Naive thymus-derived CD8-positive, alpha-beta T cell (primary cell): ENCODE measurements around the gene S100A6. TPM values are rescaled to one million over a fixed set of nuclear protein-coding genes. Genes with fewer than 3 reads are reported as not detected.

ENCODE experiments used
- ATAC-seq, 2 donors: fragments of 150-1000 bp; cut with Tn5 transposase in 1 of 2; sonication (Bioruptor Pico), chemical (Tn5 transposase) in 1 of 2; 1 replicate in 1 of 2; 2 replicates in 1 of 2; pipeline ENCODE4 v1.10.0; 2021; ENCODE audit warnings: mild to moderate bottlenecking in 2 of 2, moderate library complexity in 2 of 2
- POLR2A ChIA-PET: fragments of 350-600 bp; sonication (Branson Sonifier 250); formaldehyde crosslinking; loops from one replicate; lab custom pipeline; 2021; ENCODE audit warnings: antibody characterized with exemption; lab: Charles Lee
- DNase-seq, 10 donors: peaks; one replicate each; pipeline versions ENCODE4 v3.0.0 to v3.0.0-alpha.2; 2020 to 2022
- H3K27ac Mint-ChIP-seq, 10 donors: one replicate each; pipeline ENCODE4 v1.8.0; 2020 to 2022; ENCODE audit warnings: mild to moderate bottlenecking in 10 of 10, mixed read lengths in 10 of 10, moderate library complexity in 4 of 10, inconsistent platforms in 1 of 10
- H3K27me3 Mint-ChIP-seq, 5 donors: one replicate each; pipeline ENCODE4 v1.8.0; 2021 to 2022; ENCODE audit warnings: mixed read lengths in 5 of 5
- H3K36me3 Mint-ChIP-seq, 3 donors: one replicate each; pipeline ENCODE4 v1.8.0; 2020 to 2022; ENCODE audit warnings: mixed read lengths in 3 of 3, mild to moderate bottlenecking in 2 of 3, inconsistent platforms in 1 of 3
- H3K4me1 Mint-ChIP-seq, 4 donors: one replicate each; pipeline ENCODE4 v1.8.0; 2021 to 2022; ENCODE audit warnings: mixed read lengths in 4 of 4
- H3K4me3 Mint-ChIP-seq, 10 donors: one replicate each; pipeline ENCODE4 v1.8.0; 2020 to 2022; ENCODE audit warnings: mild to moderate bottlenecking in 10 of 10, mixed read lengths in 10 of 10, moderate library complexity in 6 of 10, inconsistent platforms in 1 of 10
- H3K9me3 Mint-ChIP-seq, 9 donors: one replicate each; pipeline ENCODE4 v1.8.0; 2020 to 2022; ENCODE audit warnings: mixed read lengths in 9 of 9, mild to moderate bottlenecking in 3 of 9, inconsistent platforms in 1 of 9, moderate library complexity in 1 of 9
- polyA plus RNA-seq, 3 donors: library from polyadenylated mRNA; unstranded; fragments of 300-500 nt; fragmentation: Illumina TruSeq; gene quantifications; one replicate each; pipeline ENCODE4 v1.2.3, GENCODE V29; 2021
- total RNA-seq, 8 experiments: library from RNA in 2 of 8; stranded (reverse) in 2 of 8; gene quantifications; one replicate each; pipeline ENCODE4 v1.2.3 and lab custom pipeline; 2021 to 2026

S100A6 gene
- total and polyA plus RNA-seq, 5 experiments from 2014 or later, result 223 to 707 (median 443) TPM

DNA sequence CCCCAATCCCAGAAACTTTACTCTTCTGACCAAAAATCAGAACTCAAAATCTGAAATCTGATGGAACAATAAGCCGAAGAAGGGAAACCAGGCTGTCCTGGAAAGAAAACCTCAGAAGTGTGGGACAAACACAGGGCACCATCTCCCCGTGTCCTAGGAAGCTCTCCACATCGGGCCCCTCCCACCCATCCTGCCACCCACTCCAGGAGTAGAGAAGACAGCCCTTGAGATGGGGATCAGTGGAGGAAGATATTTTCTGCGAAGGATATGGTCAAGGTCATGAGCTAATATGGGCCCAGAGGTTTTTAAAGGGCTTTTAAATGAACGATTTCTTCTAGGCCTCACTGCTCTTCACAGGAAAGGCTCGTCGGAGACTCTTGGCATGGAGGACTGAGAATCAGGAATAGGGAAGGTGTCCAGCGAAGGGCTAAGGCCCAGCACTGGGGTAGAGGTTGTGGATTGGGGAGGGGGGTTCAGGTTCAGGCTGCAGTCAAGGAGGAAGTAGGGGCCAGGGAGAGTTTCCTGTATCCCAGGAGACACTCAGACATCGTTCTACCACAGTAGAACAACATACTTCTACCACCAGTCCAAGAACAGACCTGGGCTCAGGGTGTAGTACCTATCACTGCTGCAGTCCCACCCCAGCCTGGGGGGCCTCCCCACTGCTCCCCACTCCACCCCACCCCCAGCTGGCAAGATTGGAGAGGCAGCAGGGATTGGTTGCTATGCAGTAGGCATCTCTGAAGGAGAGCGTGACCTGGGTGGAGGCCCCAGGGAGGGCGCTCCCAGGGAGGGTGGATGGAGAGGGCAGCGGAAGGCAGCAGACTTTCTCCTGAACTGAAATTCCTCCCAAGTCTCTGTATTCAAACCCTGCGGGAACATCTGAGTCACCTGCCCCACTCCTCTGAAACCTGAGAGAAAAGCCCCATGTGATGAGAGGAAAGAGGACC, 6.1 kb upstream of the S100A6 start:
- Mint-ChIP-seq H3K36me3 (peaks cover 0 to 21% (median 12%) of the 10 kb centered on the region in 3 donors), H3K27ac (peak overlapping the region; percentile 94 to 98 (median 96)), H3K4me3 (peak overlapping the region in 9 of 10 donors; percentile 45 to 94 (median 83)), H3K27me3 (no peaks in the 10 kb centered on the region), H3K9me3 (no peaks in the 10 kb centered on the region), H3K4me1 (peaks cover 58 to 91% (median 83%) of the 10 kb centered on the region in 4 donors)
- DNase-seq (no peak), ATAC-seq (no peak)
- POLR2A ChIA-PET, result interaction anchor here (1.5 to 2.4 kb wide), 2 partner anchors 9 to 92 kb away, joined by 7 to 33 read pairs; partner anchors contain the start of gene CHTOP

DNA sequence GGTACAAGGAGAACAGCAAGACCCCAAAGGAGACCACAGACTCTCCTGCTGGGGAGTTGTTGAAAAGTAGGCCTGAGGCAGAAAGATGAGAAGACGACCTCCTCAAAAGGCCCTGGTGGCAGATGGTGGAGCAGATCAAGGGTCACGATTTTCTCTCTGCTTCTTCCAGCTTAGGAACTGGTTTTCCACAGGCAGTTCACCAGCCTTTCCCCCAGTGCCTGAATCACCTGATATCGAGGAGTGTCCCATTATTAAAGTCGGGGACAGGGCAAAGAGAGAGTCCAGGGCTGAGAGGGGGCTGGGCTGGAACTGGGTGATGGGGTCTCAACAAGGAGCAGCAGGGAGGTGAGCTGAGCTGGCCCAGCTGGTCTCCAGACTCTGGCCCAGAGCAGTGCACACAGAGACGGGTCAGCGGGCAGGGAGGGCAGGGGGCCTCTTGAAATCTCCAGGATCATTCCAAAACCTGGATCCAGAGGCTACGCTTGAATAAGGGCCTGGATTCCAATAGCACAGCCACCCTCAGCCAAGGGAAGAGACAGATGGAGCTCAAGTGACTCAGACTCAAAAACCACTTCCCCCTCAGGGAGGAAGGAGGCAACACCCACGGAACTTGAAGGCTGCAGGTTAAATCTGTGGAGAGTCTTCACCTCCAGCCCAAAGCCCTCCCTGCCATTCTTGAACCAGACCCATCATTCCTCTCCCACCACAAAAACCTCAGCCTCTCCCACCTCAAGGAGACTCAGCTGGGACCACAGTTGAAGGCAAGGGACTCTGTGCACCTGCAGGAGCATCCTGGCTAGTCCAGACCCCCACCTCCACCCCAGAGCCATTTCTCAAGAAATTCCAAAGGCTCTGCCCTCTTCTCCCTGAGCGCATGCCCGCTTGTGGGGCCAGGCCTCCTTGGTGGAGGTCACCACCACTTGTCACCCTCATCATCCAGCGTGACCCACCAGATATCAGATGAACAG, 4.9 kb upstream of the S100A6 start, which contains the start of gene S100A5:
Gene S100A5, minus strand, starts transcription at position 541 of the 968 bp plus-strand sequence. CDS start 743 bp downstream, outside the sequence.
- Mint-ChIP-seq H3K27me3 (no peaks in the 10 kb centered on the region), H3K27ac (peak within 1 kb of the TSS; percentile 94 to 97 (median 95)), H3K4me3 (peak within 1 kb of the TSS; percentile 60 to 94 (median 81)), H3K36me3 (peaks cover 0 to 21% (median 12%) of the 10 kb centered on the region in 3 donors), H3K4me1 (peaks cover 58 to 90% (median 82%) of the 10 kb centered on the region in 4 donors), H3K9me3 (no peaks in the 10 kb centered on the region)
- DNase-seq (peak in 9 of 10 donors; percentile 21 to 71 (median 44)), ATAC-seq (peak in 1 of 2 donors; percentile 21)
- POLR2A ChIA-PET, result interaction anchor here (0.8 to 2.4 kb wide), 6 partner anchors 8 to 680 kb away, joined by 3 to 33 read pairs (median 6); partner anchors contain the start of genes CHTOP, S100A2 and UBAP2L

DNA sequence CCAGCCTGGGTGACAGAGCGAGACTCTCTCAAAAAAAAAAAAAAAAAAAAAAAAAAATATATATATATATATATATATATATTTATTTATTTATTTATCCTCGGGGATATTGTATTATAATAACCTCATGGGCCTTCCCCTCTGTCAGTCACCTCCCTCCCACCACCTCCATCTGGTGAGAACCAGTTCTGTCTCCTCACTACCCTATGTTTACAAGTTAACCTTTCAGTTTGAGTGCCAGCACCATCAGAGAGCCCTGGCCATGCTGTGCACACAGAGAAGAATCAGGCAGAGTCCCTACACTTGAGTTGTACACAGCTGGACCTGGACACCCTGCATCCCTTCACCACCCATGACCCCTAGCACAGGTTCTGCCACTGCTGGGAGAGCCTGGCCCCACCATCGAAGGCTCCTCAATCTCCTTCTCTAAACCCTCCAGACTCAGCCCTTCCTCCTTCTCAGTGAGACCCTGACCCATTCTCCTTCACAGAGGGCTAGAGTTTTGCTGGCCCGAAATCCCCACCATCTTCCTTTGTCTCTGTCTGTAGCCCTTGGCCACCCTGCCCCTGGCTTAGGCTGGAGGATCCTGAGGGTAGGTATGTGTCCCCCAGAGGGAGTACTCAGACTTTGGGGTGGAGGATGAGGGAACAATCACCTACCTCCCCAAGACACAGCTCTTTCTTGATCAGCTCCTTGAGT, 3.8 kb upstream of the S100A6 start:
- Mint-ChIP-seq H3K27me3 (no peaks in the 10 kb centered on the region), H3K4me3 (peak overlapping the region; percentile 9 to 94 (median 81)), H3K9me3 (no peaks in the 10 kb centered on the region), H3K36me3 (peaks cover 0 to 21% (median 8%) of the 10 kb centered on the region in 3 donors), H3K27ac (peak overlapping the region; percentile 94 to 97 (median 95)), H3K4me1 (peaks cover 53 to 89% (median 81%) of the 10 kb centered on the region in 4 donors)
- ATAC-seq, result no peak
- POLR2A ChIA-PET, result interaction anchor here (1.4 to 5.0 kb wide), 3 partner anchors 17 to 95 kb away, joined by 3 to 29 read pairs (median 5); partner anchors contain the start of genes CHTOP and S100A2
- DNase-seq, result no peak

DNA sequence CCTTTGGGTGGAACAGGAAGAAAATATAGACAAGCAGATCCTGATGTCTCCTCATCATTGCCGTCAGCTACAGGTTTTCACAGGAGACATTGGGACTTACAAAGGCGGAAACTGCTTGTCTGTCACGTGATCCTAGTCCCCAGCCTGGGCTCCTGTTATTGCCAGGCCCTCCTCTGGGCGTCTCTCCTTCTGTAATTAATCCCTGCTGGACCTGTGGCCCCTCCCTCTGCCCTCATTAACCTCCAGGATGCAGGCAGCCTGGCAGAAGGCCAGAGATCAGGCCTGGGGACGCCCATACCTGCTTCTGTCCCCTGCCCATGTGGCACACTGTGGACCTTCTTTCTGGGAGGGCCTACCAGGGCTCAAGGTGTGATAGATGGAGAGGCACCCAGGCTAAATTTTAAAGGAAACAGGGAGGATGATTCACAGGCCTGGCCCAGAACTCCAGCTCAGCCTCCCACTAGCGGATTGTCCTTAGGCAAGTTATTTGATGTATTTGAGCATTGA, 2.6 kb upstream of the S100A6 start:
- Mint-ChIP-seq H3K36me3 (peaks cover 0 to 20% (median 1%) of the 10 kb centered on the region in 3 donors), H3K27me3 (no peaks in the 10 kb centered on the region), H3K4me1 (peaks cover 54 to 88% (median 81%) of the 10 kb centered on the region in 4 donors), H3K27ac (peak overlapping the region in 8 of 10 donors; percentile 9 to 98 (median 66)), H3K9me3 (no peaks in the 10 kb centered on the region), H3K4me3 (peak overlapping the region in 2 of 10 donors; percentile 39 to 54)
- ATAC-seq, result no peak
- POLR2A ChIA-PET, result interaction anchor here (0.6 to 7.6 kb wide), 5 partner anchors 9 to 194 kb away, joined by 5 to 340 read pairs (median 29); partner anchors contain the start of genes CHTOP, S100A2, S100A3 and S100A4
- no peak for DNase-seq

DNA sequence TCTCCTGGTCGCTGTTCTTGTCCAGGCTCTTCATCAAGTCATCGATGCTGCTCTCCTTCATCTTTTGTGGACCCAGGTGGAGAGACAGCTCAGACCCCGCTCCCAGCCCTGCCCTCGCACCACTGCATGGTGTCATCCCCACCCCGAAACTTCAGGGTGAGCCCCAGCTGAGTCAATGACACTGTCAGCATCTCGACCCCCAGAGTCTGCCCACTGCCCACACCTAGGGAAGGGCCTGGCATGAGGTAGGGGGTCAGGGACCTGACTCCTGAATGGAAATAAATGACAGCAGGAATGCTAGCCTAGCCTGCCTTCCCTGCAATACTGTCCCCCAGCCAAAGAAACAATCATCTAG, 1.6 kb upstream of the S100A6 start:
- Mint-ChIP-seq H3K27me3 (no peaks in the 10 kb centered on the region), H3K4me3 (peak overlapping the region in 7 of 10 donors; percentile 24 to 95 (median 60)), H3K4me1 (peaks cover 53 to 88% (median 81%) of the 10 kb centered on the region in 4 donors), H3K9me3 (no peaks in the 10 kb centered on the region), H3K27ac (peak overlapping the region in 9 of 10 donors; percentile 41 to 99 (median 92)), H3K36me3 (peaks cover 0 to 16% (median 0%) of the 10 kb centered on the region in 3 donors)
- ATAC-seq (no peak), DNase-seq (no peak)
- POLR2A ChIA-PET, result interaction anchor here (4.1 to 7.6 kb wide), 3 partner anchors 10 to 97 kb away, joined by 29 to 340 read pairs (median 44); partner anchors contain the start of genes CHTOP, S100A3 and S100A4

DNA sequence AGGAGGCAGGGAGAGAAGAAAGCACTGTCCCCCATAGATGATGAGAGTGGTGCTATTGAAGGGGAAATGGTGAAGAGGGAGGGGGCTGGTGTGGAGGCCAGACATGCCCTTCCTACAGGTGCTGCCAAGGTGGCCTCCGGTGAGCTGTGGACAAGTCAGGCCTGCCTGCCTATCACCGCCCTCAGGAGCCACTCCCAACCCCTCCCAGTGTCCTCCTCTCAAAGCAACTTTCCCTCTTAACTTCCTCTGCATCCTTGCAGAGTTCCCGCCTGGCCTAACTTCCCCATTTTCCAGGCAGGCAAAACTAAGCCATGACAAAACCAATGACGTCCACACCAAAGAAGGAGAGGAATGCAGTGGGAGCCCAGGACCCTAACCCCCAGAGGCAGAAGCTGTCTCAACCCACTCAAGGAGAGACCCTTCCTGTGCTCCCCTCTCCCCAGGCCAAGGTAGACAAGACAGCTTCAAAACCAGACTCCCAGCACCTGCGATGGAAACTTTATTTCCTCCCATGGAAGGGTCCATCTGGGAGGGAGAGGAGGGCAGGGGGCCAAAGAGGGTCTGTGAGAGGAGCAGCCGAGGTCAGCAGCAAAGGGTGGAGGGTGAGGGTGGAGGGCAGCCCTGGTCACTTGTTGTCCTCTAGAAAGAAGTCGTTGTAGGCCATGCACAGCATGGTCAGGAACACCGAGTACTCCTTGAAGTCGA, 1.0 kb upstream of the S100A6 start:
- Mint-ChIP-seq H3K4me1 (peaks cover 55 to 88% (median 81%) of the 10 kb centered on the region in 4 donors), H3K4me3 (peak overlapping the region; percentile 90 to 97 (median 92)), H3K36me3 (peaks cover 0 to 16% (median 0%) of the 10 kb centered on the region in 3 donors), H3K9me3 (no peaks in the 10 kb centered on the region), H3K27me3 (no peaks in the 10 kb centered on the region), H3K27ac (peak overlapping the region; percentile 92 to 99 (median 98))
- POLR2A ChIA-PET, result interaction anchor here (0.6 to 7.6 kb wide), 7 partner anchors 11 to 190 kb away, joined by 4 to 340 read pairs (median 18); partner anchors contain the start of genes CHTOP, S100A2, S100A3 and S100A4
- no peak for DNase-seq
- ATAC-seq, result no peak

DNA sequence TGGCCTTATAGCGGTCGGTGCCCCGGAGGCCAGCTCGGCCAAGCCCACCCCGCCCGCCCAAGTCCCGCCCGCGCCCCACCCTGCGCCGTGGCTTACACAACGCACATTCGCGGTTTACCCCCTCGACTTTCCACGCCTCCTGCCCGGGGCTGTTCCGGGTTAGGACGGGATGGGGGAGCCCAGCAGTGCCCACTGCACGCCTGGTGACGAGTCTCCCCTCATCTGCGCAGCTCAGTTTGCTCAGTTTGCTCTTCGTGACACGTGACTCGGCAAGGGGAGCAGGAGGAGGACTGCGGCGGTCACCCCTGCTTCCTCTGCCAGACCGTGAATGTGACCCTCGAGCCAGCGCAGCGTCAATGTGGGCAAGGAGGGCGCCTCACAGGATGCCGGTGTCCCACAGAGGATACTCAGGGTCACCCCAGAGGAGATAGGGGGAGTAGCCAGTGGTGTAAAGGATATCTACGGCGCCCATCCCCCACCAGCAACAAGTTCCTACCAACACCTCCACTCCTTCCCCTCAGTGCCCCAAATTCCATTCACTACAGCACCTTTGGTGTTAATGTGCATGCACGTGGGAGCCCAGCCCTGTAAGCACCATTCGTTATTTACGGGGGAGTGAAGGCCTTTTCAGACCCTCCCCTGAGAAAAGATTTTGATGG, 350 bp upstream of the S100A6 start:
- DNase-seq, result peak; percentile 67 to 94 (median 86)
- peak; percentile 79 to 89 for ATAC-seq
- H3K36me3 Mint-ChIP-seq, result peaks cover 0 to 16% (median 0%) of the 10 kb centered on the region in 3 donors
- no peaks in the 10 kb centered on the region for H3K9me3 Mint-ChIP-seq
- peaks cover 48 to 88% (median 79%) of the 10 kb centered on the region in 4 donors for H3K4me1 Mint-ChIP-seq
- POLR2A ChIA-PET, result interaction anchor here (0.6 to 7.6 kb wide), 20 partner anchors 9 to 1249 kb away, joined by 3 to 340 read pairs (median 6); partner anchors contain the start of genes CHTOP, ILF2, INTS3 and RPS27
- peak overlapping the region; percentile 90 to 97 (median 92) for H3K4me3 Mint-ChIP-seq
- H3K27me3 Mint-ChIP-seq, result no peaks in the 10 kb centered on the region
- peak overlapping the region; percentile 92 to 99 (median 98) for H3K27ac Mint-ChIP-seq

DNA sequence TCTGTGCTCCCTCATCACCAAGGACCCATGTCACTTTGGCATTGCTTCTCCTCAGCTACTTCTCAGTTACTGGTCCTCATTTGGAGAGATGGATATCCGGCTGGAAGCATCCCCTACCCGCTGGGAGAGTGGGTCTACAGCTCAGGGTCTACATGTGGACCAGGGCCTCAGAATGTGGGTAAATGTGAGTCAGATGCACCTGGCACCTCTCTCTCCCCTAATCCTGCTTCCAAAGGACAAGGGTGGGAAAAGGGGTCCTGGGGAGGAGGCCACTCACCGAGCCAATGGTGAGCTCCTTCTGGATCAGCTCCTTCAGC, 908 bp downstream of the S100A6 start:
- Mint-ChIP-seq H3K4me3 (peak overlapping the region; percentile 87 to 97 (median 92)), H3K4me1 (peaks cover 40 to 79% (median 68%) of the 10 kb centered on the region in 4 donors), H3K27me3 (no peaks in the 10 kb centered on the region), H3K9me3 (no peaks in the 10 kb centered on the region), H3K36me3 (peaks cover 0 to 16% (median 0%) of the 10 kb centered on the region in 3 donors), H3K27ac (peak overlapping the region; percentile 91 to 99 (median 96))
- POLR2A ChIA-PET, result interaction anchor here (0.6 to 7.6 kb wide), 19 partner anchors 7 to 455 kb away, joined by 3 to 340 read pairs (median 6); partner anchors contain the start of genes CHTOP, ILF2, INTS3 and RPS27
- no peak for ATAC-seq
- DNase-seq, result no peak

DNA sequence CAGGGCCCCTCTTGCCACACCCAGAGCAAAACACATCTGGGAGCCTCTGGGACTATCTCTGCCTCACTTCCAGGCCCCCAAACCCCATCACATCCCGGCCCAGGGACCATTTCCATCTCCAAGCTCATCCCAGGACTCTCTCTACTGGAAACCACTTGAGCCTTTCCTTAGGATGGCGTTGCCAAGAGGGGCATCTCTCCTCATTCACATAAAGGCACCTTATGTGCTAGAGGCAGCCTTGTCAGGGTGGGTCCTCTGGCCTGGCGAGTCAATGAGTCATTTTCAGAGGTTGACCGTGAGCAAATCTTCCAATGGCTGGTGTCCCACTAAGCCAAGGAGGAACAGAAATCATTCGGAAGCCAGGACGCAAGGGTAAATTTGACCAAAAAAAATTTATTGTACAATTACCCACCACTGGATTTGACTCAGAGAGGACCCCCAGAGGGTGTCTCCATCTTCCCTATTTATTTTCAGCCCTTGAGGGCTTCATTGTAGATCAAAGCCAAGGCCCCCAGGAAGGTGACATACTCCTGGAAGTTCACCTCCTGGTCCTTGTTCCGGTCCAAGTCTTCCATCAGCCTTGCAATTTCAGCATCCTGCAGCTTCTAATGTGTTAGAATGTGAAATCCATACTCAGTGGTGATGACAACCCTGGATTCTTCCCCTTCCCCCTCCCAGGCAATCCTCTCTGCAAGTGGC, 1.4 kb downstream of the S100A6 start:
- POLR2A ChIA-PET, result interaction anchor here (0.6 to 7.6 kb wide), 18 partner anchors 8 to 455 kb away, joined by 3 to 340 read pairs (median 8); partner anchors contain the start of genes CHTOP, ILF2, INTS3 and RPS27
- ATAC-seq, result no peak
- Mint-ChIP-seq H3K4me1 (peaks cover 35 to 74% (median 64%) of the 10 kb centered on the region in 4 donors), H3K27ac (peak overlapping the region; percentile 91 to 99 (median 96)), H3K36me3 (peaks cover 0 to 16% (median 0%) of the 10 kb centered on the region in 3 donors), H3K27me3 (no peaks in the 10 kb centered on the region), H3K4me3 (peak overlapping the region; percentile 87 to 97 (median 92)), H3K9me3 (no peaks in the 10 kb centered on the region)
- DNase-seq, result no peak
